PC-3 (cell line): ENCODE measurements around the gene AMPD3. TPM values are rescaled to one million over a fixed set of nuclear protein-coding genes. Genes with fewer than 3 reads are reported as not detected.

Source experiments
- ATAC-seq: fragments of 200-7000 bp; cut with Tn5 transposase; 2 replicates; pipeline ENCODE4 v1.9.1; 2020; ENCODE audit warnings: mild to moderate bottlenecking, moderate library complexity
- BruUV-seq: library from RNA; stranded (reverse); fragments of 400-500 nt; replicated peaks from 2 replicates; lab custom pipeline; 2021; lab: Mats Ljungman, UMichigan
- CTCF ChIA-PET: fragments of 300-600 bp; sonication (Branson Sonifier 250); formaldehyde crosslinking; loops from one replicate; lab custom pipeline; 2022; ENCODE audit warnings: antibody characterized with exemption; lab: Charles Lee
- POLR2A ChIA-PET: fragments of 300-600 bp; sonication (Branson Sonifier 250); formaldehyde crosslinking; loops from one replicate; lab custom pipeline; 2022; ENCODE audit warnings: antibody characterized with exemption; ENCODE audit not compliant: unreplicated experiment; lab: Charles Lee
- DNase-seq: peaks from one replicate; pipeline ENCODE4 v3.0.0-alpha.2; 2015
- H2AFZ ChIP-seq: fragments of 300-600 bp; sonication (generic); 2 replicates; pipeline ENCODE4 v1.6.0; 2016; ENCODE audit warnings: antibody characterized with exemption, low read length
- H3F3A ChIP-seq: fragments of 300-600 bp; sonication (generic); one replicate; pipeline ENCODE4 v1.6.0; 2017; ENCODE audit warnings: antibody characterized with exemption, low read length, control low read depth, mild to moderate bottlenecking; ENCODE audit not compliant: unreplicated experiment
- H3K27ac ChIP-seq: fragments of 300-600 bp; sonication (generic); 2 replicates; pipeline ENCODE4 v1.5.1; 2016; ENCODE audit warnings: mild to moderate bottlenecking, low read length
- H3K27me3 ChIP-seq: fragments of 300-600 bp; sonication (generic); 2 replicates; pipeline ENCODE4 v1.6.1; 2016; ENCODE audit warnings: low read length, mixed read lengths
- H3K36me3 ChIP-seq: fragments of 300-600 bp; sonication (generic); 2 replicates; pipeline ENCODE4 v1.6.1; 2016; ENCODE audit warnings: low read depth, mixed run types, low read length, mixed read lengths
- H3K4me1 ChIP-seq: fragments of 300-600 bp; sonication (generic); 2 replicates; pipeline ENCODE4 v1.5.1; 2016; ENCODE audit warnings: low read length; ENCODE audit not compliant: insufficient read depth
- H3K4me2 ChIP-seq: fragments of 300-600 bp; sonication (generic); 2 replicates; pipeline ENCODE4 v1.6.0; 2016; ENCODE audit warnings: low read length
- H3K4me3 ChIP-seq: fragments of 300-600 bp; sonication (generic); 2 replicates; pipeline ENCODE4 v1.5.1; 2016; ENCODE audit warnings: mild to moderate bottlenecking, low read length, mixed read lengths
- H3K79me2 ChIP-seq: fragments of 300-600 bp; sonication (generic); 2 replicates; pipeline ENCODE4 v1.6.1; 2017; ENCODE audit warnings: low read length, mixed read lengths
- H3K9ac ChIP-seq: fragments of 300-600 bp; sonication (generic); 2 replicates; pipeline ENCODE4 v1.6.0; 2016; ENCODE audit warnings: mild to moderate bottlenecking, low read length
- H3K9me2 ChIP-seq: fragments of 300-600 bp; sonication (generic); replicated peaks from 2 replicates; pipeline ENCODE4 v1.6.1; 2016; ENCODE audit warnings: mixed run types, low read length, mixed read lengths
- H3K9me3 ChIP-seq: fragments of 300-600 bp; sonication (generic); 2 replicates; pipeline ENCODE4 v1.6.1; 2016; ENCODE audit warnings: low read length, mixed read lengths
- H4K20me1 ChIP-seq: fragments of 300-600 bp; sonication (generic); 2 replicates; pipeline ENCODE4 v1.6.1; 2016; ENCODE audit warnings: low read length, mixed read lengths
- CTCF ChIP-seq: fragments of 300-600 bp; sonication (generic); conservative IDR thresholded peaks from 2 replicates; pipeline ENCODE4 v1.5.1; 2017; ENCODE audit warnings: antibody characterized with exemption, low read depth, mild to moderate bottlenecking, low read length
- EZH2 ChIP-seq: fragments of 300-600 bp; sonication (generic); IDR thresholded peaks from one replicate; pipeline ENCODE4 v1.6.1; 2017; ENCODE audit warnings: antibody characterized with exemption, mild to moderate bottlenecking, low read length; ENCODE audit not compliant: unreplicated experiment
- EZH2phosphoT487 ChIP-seq: fragments of 300-600 bp; sonication (generic); IDR thresholded peaks from 2 replicates; pipeline ENCODE4 v1.6.1; 2018; ENCODE audit warnings: mild to moderate bottlenecking, antibody characterized with exemption, low read length, borderline replicate concordance
- intact Hi-C: fragments of 100-400 bp; cut with micrococcal nuclease; formaldehyde crosslinking; loops from 2 replicates; pipeline ENCODE4 v1.9.0; 2023
- total RNA-seq: library from RNA; depleted of rRNA; stranded (reverse); fragments of >200 nt; gene quantifications from 2 replicates; pipeline ENCODE4 v1.2.3, GENCODE V29; 2014

The AMPD3 gene
- total RNA-seq, 1 experiment from 2014 or later: 11.8 TPM

DNA sequence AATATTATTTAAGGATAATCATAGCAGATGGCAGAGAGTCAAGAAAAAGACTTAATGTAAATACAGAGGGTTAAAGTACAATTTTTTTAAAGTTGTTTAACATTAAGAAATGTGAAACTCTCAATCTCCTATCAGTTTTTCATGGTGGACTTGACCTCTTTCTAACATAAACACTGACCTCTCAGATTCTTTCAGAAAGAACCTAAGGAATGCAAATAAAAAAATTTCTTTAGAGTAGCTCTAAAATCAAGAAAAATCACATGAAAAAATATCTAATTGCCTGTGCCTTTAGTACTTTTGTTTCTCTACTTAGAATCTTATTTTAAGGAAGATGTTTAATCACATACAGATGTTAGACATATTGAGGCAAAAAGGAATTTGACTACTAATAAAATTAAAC lies 73.1 kb downstream of the AMPD3 start:
- Histone ChIP-seq H3K27ac (no peak overlapping the region), H3K9ac (no peak overlapping the region), H3K4me2 (no peak overlapping the region), H4K20me1 (no peaks in the 10 kb centered on the region), H3K27me3 (no peaks in the 10 kb centered on the region), H3K4me1 (peaks cover 24% of the 10 kb centered on the region), H3K79me2 (no peaks in the 10 kb centered on the region), H3K4me3 (no peak overlapping the region), H2AFZ (no peak overlapping the region), H3K36me3 (peaks cover 3% of the 10 kb centered on the region; the same call in 1 of the 2 replicates), H3K9me2 (no peaks in the 10 kb centered on the region), H3F3A (peaks cover 4% of the 10 kb centered on the region), H3K9me3 (no peaks in the 10 kb centered on the region)
- DNase-seq (no peak), ATAC-seq (no peak)
- TF ChIP-seq EZH2phosphoT487 (no peak), EZH2 (no peak), CTCF (no peak)
- intact Hi-C loops: no loop called here
- POLR2A ChIA-PET: no interaction called here
- CTCF ChIA-PET: no interaction called here
- no TSS peak for BruUV-seq

DNA sequence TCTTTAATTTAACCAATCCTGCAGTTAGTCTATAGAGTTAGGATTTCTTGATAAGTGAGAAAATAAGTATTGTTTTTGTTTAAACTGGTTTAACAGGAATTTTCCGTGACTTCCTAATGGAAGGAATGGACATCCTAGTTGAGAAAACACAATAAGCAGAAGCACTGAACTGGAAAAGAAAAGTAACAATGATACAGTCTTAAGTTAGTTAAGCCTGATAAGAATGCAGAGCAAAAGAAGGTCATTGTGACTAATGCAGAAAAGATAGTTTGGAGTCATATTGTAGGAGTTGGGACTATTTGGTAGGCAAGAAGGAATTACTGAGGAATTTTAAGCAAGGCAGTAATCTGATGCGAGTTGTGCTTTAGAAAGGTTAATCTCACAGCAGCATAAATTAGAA lies 74.2 kb downstream of the AMPD3 start:
- intact Hi-C loops: no loop called here
- Histone ChIP-seq H3K36me3 (0 out of 2 replicates have a peak, but pooled peaks cover 3% of the 10 kb centered on the region), H3K4me2 (no peak overlapping the region), H4K20me1 (no peaks in the 10 kb centered on the region), H3K9ac (no peak overlapping the region), H3K27ac (no peak overlapping the region), H3K79me2 (no peaks in the 10 kb centered on the region), H3K4me1 (peaks cover 24% of the 10 kb centered on the region), H3K9me2 (no peaks in the 10 kb centered on the region), H3K4me3 (no peak overlapping the region), H3K9me3 (no peaks in the 10 kb centered on the region), H3K27me3 (no peaks in the 10 kb centered on the region), H3F3A (peaks cover 4% of the 10 kb centered on the region), H2AFZ (no peak overlapping the region)
- BruUV-seq: no TSS peak
- ChIA-PET CTCF (no interaction called here), POLR2A (no interaction called here)
- TF ChIP-seq EZH2phosphoT487: no peak
- TF ChIP-seq CTCF: no peak
- TF ChIP-seq EZH2: no peak
- DNase-seq: no peak
- ATAC-seq: no peak

GRCh38 chr11:10532526-10532925 lies 77.5 kb downstream of the AMPD3 start:
- DNase-seq (no peak), ATAC-seq (no peak)
- Histone ChIP-seq H3K9me3 (no peaks in the 10 kb centered on the region), H3K27ac (no peak overlapping the region), H3K79me2 (0 out of 2 replicates have a peak, but pooled peaks cover under 1% of the 10 kb centered on the region), H3K4me1 (peaks cover 8% of the 10 kb centered on the region), H3F3A (no peaks in the 10 kb centered on the region), H3K9me2 (no peaks in the 10 kb centered on the region), H2AFZ (no peak overlapping the region), H3K27me3 (no peaks in the 10 kb centered on the region), H3K9ac (no peak overlapping the region), H3K36me3 (no peaks in the 10 kb centered on the region), H3K4me2 (no peak overlapping the region), H4K20me1 (no peaks in the 10 kb centered on the region), H3K4me3 (no peak overlapping the region)
- intact Hi-C loops: no loop called here
- TF ChIP-seq CTCF: no peak
- no peak for TF ChIP-seq EZH2phosphoT487
- BruUV-seq: no TSS peak
- CTCF ChIA-PET: no interaction called here
- POLR2A ChIA-PET: no interaction called here
